D721Med (cell line): ENCODE results near the gene ZNF175.

Experiments
- DNase-seq: peaks from one replicate; pipeline ENCODE4 v3.0.0; 2011; ENCODE audit warnings: low spot score; ENCODE audit not compliant: insufficient read length
- FAIRE-seq: peaks from 2 replicates; lab custom pipeline; 2011; peaks lifted over from hg19 to GRCh38; lab: Jason Lieb, UNC
- CTCF ChIP-seq: IDR thresholded peaks from 2 replicates; pipeline ENCODE4 v1.5.1; 2012; ENCODE audit warnings: mild to moderate bottlenecking, control low read depth; ENCODE audit not compliant: insufficient read depth; ENCODE audit errors: missing control alignments

Gene ZNF175

GRCh38 chr19:51531349-51532315 is 39.5 kb upstream of the ZNF175 start, which contains the start of gene SIGLEC6:
Gene SIGLEC6, minus strand, starts transcription at chr19:51531670. Its CDS starts 22 bp downstream, at chr19:51531648.
- DNase-seq: no peak
- no peak for FAIRE-seq
- no peak for TF ChIP-seq CTCF

GRCh38 chr19:51535535-51535934 is 35.5 kb upstream of the ZNF175 start:
- FAIRE-seq: no peak
- no peak for DNase-seq

GRCh38 chr19:51539821-51540366 is 31.2 kb upstream of the ZNF175 start:
- DNase-seq (no peak), FAIRE-seq (no peak)
- no peak for TF ChIP-seq CTCF

More at GRCh38 chr19:51535535-51535934, 35.5 kb upstream of the ZNF175 start:
- TF ChIP-seq CTCF: no peak

- no peak for TF ChIP-seq CTCF
- FAIRE-seq: no peak
- DNase-seq: no peak
These were observed 29.4 kb upstream of the ZNF175 start for GRCh38 chr19:51541458-51542357.

GRCh38 chr19:51542699-51543098 is 28.4 kb upstream of the ZNF175 start:
- no peak for DNase-seq
- TF ChIP-seq CTCF: no peak
- FAIRE-seq: no peak

GRCh38 chr19:51544038-51544437 is 27.0 kb upstream of the ZNF175 start:
- TF ChIP-seq CTCF: no peak
- no peak for DNase-seq
- FAIRE-seq: no peak
